Stomach (tissue), 4 donors: ENCODE data around the gene ZNF816.

Experiments used
- POLR2A ChIP-seq, 4 donors: fragments of 450-650 bp; IDR thresholded peaks; one replicate each; pipeline ENCODE4 v1.6.1; 2016; ENCODE audit warnings: antibody characterized with exemption in 4 of 4, control low read depth in 2 of 4, mild to moderate bottlenecking in 1 of 4, moderate library complexity in 1 of 4
- TF ChIP-seq, protein P1 (sequence below), 7 experiments: fragments of 450-650 bp in 4 of 7; fragments of 200-600 bp in 3 of 7; sonication (generic) in 3 of 7; IDR thresholded peaks; one replicate each; pipeline ENCODE4 v1.5.1; 2016 to 2019; ENCODE audit warnings: antibody characterized with exemption in 7 of 7, control low read depth in 2 of 7, mild to moderate bottlenecking in 1 of 7

DNA sequence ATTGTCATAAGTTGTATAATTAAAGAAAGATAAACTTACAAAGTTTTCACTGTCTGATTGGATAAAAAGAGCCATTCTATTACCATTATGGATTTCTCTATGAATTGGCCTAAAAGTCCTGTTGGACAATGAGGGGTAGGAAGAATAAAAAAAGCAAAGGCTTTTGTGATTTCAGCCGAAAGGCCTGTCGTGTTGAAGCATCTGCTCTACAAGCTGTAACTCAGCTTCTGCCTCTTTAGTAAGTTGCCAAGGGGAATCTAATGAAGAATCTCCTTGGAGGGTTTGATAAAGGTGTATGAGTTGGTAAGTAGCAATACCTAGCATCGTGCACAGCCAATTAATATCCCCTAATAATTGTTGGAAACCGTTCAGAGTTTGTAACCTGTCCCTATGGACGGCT lies 25.8 kb upstream of the ZNF816 start:
- no peak for TF ChIP-seq POLR2A (IDR thresholded peaks at IDR 0.05)
- TF ChIP-seq, protein P1, sequence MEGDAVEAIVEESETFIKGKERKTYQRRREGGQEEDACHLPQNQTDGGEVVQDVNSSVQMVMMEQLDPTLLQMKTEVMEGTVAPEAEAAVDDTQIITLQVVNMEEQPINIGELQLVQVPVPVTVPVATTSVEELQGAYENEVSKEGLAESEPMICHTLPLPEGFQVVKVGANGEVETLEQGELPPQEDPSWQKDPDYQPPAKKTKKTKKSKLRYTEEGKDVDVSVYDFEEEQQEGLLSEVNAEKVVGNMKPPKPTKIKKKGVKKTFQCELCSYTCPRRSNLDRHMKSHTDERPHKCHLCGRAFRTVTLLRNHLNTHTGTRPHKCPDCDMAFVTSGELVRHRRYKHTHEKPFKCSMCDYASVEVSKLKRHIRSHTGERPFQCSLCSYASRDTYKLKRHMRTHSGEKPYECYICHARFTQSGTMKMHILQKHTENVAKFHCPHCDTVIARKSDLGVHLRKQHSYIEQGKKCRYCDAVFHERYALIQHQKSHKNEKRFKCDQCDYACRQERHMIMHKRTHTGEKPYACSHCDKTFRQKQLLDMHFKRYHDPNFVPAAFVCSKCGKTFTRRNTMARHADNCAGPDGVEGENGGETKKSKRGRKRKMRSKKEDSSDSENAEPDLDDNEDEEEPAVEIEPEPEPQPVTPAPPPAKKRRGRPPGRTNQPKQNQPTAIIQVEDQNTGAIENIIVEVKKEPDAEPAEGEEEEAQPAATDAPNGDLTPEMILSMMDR (IDR thresholded peaks at IDR 0.05): no peak
